OCI-LY1 (cell line): Measurements from ENCODE around the gene STK38L.

Experiments
- H2AFZ ChIP-seq: fragments of 200-600 bp; sonication (generic), shearing (Covaris generic); 2 replicates; pipeline ENCODE4 v1.6.0; 2014; ENCODE audit warnings: antibody characterized with exemption, mild to moderate bottlenecking, low read length
- H3F3A ChIP-seq: fragments of 200-600 bp; sonication (generic), shearing (Covaris generic); 2 replicates; pipeline ENCODE4 v1.6.0; 2014; ENCODE audit warnings: mild to moderate bottlenecking, antibody characterized with exemption, low read length, moderate library complexity; ENCODE audit not compliant: insufficient read depth
- H3K27ac ChIP-seq: fragments of 200-600 bp; sonication (generic); 2 replicates; pipeline ENCODE4 v1.5.1; 2014; ENCODE audit warnings: low read length, mixed run types, mild to moderate bottlenecking, low read depth; ENCODE audit not compliant: poor library complexity, severe bottlenecking
- H3K27me3 ChIP-seq: fragments of 200-600 bp; sonication (generic); 2 replicates; pipeline ENCODE4 v1.6.0; 2014; ENCODE audit warnings: antibody characterized with exemption, mild to moderate bottlenecking, low read length, moderate library complexity; ENCODE audit not compliant: insufficient read depth
- H3K36me3 ChIP-seq: fragments of 200-600 bp; sonication (generic); 2 replicates; pipeline ENCODE4 v1.6.1; 2014; ENCODE audit warnings: mild to moderate bottlenecking, antibody characterized with exemption, low read length, moderate library complexity, mixed read lengths; ENCODE audit not compliant: insufficient read depth
- H3K4me1 ChIP-seq: fragments of 200-600 bp; sonication (generic); 2 replicates; pipeline ENCODE4 v1.5.1; 2014; ENCODE audit warnings: mild to moderate bottlenecking, low read length, moderate library complexity; ENCODE audit not compliant: insufficient read depth, severe bottlenecking
- H3K4me2 ChIP-seq: fragments of 200-600 bp; sonication (generic), shearing (Covaris generic); 2 replicates; pipeline ENCODE4 v1.6.1; 2014; ENCODE audit warnings: low read length
- H3K4me3 ChIP-seq: fragments of 200-600 bp; sonication (generic); 2 replicates; pipeline ENCODE4 v1.5.1; 2014; ENCODE audit warnings: low read length, low read depth, mild to moderate bottlenecking, mixed read lengths; ENCODE audit not compliant: poor library complexity, severe bottlenecking
- H3K79me2 ChIP-seq: fragments of 200-600 bp; shearing (Covaris generic); 2 replicates; pipeline ENCODE4 v1.6.1; 2016; ENCODE audit warnings: mixed run types, low read length, mixed read lengths; ENCODE audit not compliant: insufficient read depth
- H3K9ac ChIP-seq: fragments of 200-600 bp; sonication (generic), shearing (Covaris generic); 2 replicates; pipeline ENCODE4 v1.6.1; 2014; ENCODE audit warnings: mild to moderate bottlenecking, low read length, mixed read lengths
- H3K9me2 ChIP-seq: fragments of 200-600 bp; sonication (generic), shearing (Covaris generic); 2 replicates; pipeline ENCODE4 v1.6.1; 2014; ENCODE audit warnings: low read depth, mild to moderate bottlenecking, low read length, mixed read lengths
- H3K9me3 ChIP-seq: fragments of 200-600 bp; shearing (Covaris generic); 2 replicates; pipeline ENCODE4 v1.6.1; 2014; ENCODE audit warnings: low read length, mixed read lengths
- H4K20me1 ChIP-seq: fragments of 200-600 bp; sonication (generic), shearing (Covaris generic); 2 replicates; pipeline ENCODE4 v1.6.0; 2016; ENCODE audit warnings: mild to moderate bottlenecking, low read length; ENCODE audit not compliant: insufficient read depth
- CTCF ChIP-seq: fragments of 200-600 bp; sonication (generic), shearing (Covaris generic); IDR thresholded peaks from 2 replicates; pipeline ENCODE4 v1.5.1; 2017; ENCODE audit warnings: mild to moderate bottlenecking, antibody characterized with exemption, low read length, moderate library complexity, mixed read lengths
- EZH2 ChIP-seq: fragments of 200-600 bp; sonication (generic), shearing (Covaris generic); IDR thresholded peaks from 2 replicates; pipeline ENCODE4 v1.8.0; 2017; ENCODE audit warnings: borderline replicate concordance, mixed run types, mild to moderate bottlenecking, antibody characterized with exemption, low read length, moderate library complexity, mixed read lengths

The STK38L gene

GRCh38 chr12:27213830-27214787, 30.0 kb upstream of the STK38L start:
- Histone ChIP-seq H3K4me3 (no peak overlapping the region), H3K27ac (no peak overlapping the region), H3K27me3 (no peaks in the 10 kb centered on the region), H3K4me2 (no peak overlapping the region), H3K9me3 (no peaks in the 10 kb centered on the region), H3F3A (no peaks in the 10 kb centered on the region), H4K20me1 (no peaks in the 10 kb centered on the region), H3K9ac (no peak overlapping the region), H3K36me3 (no peaks in the 10 kb centered on the region), H3K9me2 (no peaks in the 10 kb centered on the region), H3K79me2 (no peaks in the 10 kb centered on the region), H3K4me1 (no peaks in the 10 kb centered on the region), H2AFZ (no peak overlapping the region)
- no peak for TF ChIP-seq EZH2
- no peak for TF ChIP-seq CTCF

GRCh38 chr12:27217590-27217989, 26.5 kb upstream of the STK38L start:
- Histone ChIP-seq H3K4me3 (no peak overlapping the region), H3K9ac (no peak overlapping the region), H3F3A (no peaks in the 10 kb centered on the region), H3K4me1 (no peaks in the 10 kb centered on the region), H3K9me3 (no peaks in the 10 kb centered on the region), H4K20me1 (no peaks in the 10 kb centered on the region), H3K27me3 (no peaks in the 10 kb centered on the region), H3K27ac (no peak overlapping the region), H3K4me2 (no peak overlapping the region), H3K9me2 (no peaks in the 10 kb centered on the region), H2AFZ (no peak overlapping the region), H3K36me3 (no peaks in the 10 kb centered on the region), H3K79me2 (no peaks in the 10 kb centered on the region)
- TF ChIP-seq CTCF (no peak), EZH2 (no peak)

- no peak overlapping the region for H3K4me2 ChIP-seq
- no peak overlapping the region for H2AFZ ChIP-seq
- no peak overlapping the region for H3K27ac ChIP-seq
Observed at GRCh38 chr12:27219693-27220054, 24.4 kb upstream of the STK38L start.

More at GRCh38 chr12:27219693-27220054, 24.4 kb upstream of the STK38L start:
- Histone ChIP-seq H3K79me2 (no peaks in the 10 kb centered on the region), H3K9me3 (no peaks in the 10 kb centered on the region), H3K4me1 (no peaks in the 10 kb centered on the region), H3K36me3 (no peaks in the 10 kb centered on the region), H3K9me2 (no peaks in the 10 kb centered on the region), H3K27me3 (no peaks in the 10 kb centered on the region), H3K4me3 (no peak overlapping the region), H4K20me1 (no peaks in the 10 kb centered on the region), H3F3A (no peaks in the 10 kb centered on the region), H3K9ac (no peak overlapping the region)
- TF ChIP-seq CTCF (no peak), EZH2 (no peak)
